ENCODE measurements around the gene R3HDM4. TPM values are rescaled to one million over a fixed set of nuclear protein-coding genes. Genes with fewer than 3 reads are reported as not detected.
A peak's percentile ranks its signal among the peaks of the same experiment; 100 is the strongest.

The R3HDM4 gene
- total and polyA plus RNA-seq, 9 donors: 13.1 to 38.6 (median 34.0) TPM

- no peaks in the 10 kb centered on the region for H3K9me3 ChIP-seq (replicated peaks; ENCODE audit: control insufficient read depth, low read depth, low read length)
- peak; percentile 92 for DNase-seq
- peaks cover 4% of the 10 kb centered on the region for H3K36me3 ChIP-seq (ENCODE audit: control insufficient read depth, insufficient read depth, low read length)
- H3K4me3 ChIP-seq (ENCODE audit: low read length): peak within 1 kb of the TSS; percentile 82
- H3K27ac ChIP-seq (ENCODE audit: low read length): peak within 1 kb of the TSS; percentile 81
- under 1% methylated on average over 65 of the region's 97 CpGs for WGBS (ENCODE audit: insufficient coverage)
- H3K4me1 ChIP-seq (ENCODE audit: control insufficient read depth, insufficient read depth, low read length): peaks cover 43% of the 10 kb centered on the region
- H3K27me3 ChIP-seq (ENCODE audit: control insufficient read depth, insufficient read depth, low read length): peaks cover 15% of the 10 kb centered on the region
These were observed 12.7 kb upstream of the R3HDM4 start, which contains the start of gene ARID3A for GRCh38 chr19:925526-926322. TSS of gene ARID3A (plus strand) at chr19:926035. CDS start at chr19:929529, 3,494 bp downstream.

DNA sequence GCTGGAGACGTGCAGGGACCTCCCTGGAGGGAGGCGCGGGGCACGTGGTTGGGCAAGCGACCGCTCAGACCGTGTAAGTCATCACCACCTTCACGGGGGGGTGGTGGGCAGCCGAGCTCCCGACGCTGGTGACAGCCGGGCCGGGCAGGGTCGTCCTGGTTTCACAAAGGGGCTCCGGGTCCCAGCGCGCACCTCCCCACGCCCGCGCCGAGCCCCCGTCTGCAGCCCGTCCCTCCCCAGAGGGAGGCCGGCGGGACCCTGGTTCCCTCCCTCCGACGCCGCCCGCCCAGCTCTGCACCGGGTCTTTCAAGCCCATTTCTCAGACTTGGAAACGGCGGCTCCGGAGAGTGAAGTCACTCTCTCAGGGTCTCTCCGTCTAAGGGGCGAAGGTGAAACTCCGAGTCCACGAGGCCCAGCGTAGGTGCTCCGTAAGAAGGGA, 12.1 kb upstream of the R3HDM4 start:
- Histone ChIP-seq H3K27ac (ENCODE audit: low read length) (peak overlapping the region; percentile 81), H3K4me1 (ENCODE audit: control insufficient read depth, insufficient read depth, low read length) (peaks cover 48% of the 10 kb centered on the region), H3K27me3 (ENCODE audit: control insufficient read depth, insufficient read depth, low read length) (peaks cover 21% of the 10 kb centered on the region), H3K36me3 (ENCODE audit: control insufficient read depth, insufficient read depth, low read length) (peaks cover 4% of the 10 kb centered on the region), H3K4me3 (ENCODE audit: low read length) (peak overlapping the region; percentile 68), H3K9me3 (replicated peaks; ENCODE audit: control insufficient read depth, low read depth, low read length) (no peaks in the 10 kb centered on the region)
- peak; percentile 89 for DNase-seq
- 0% methylated on average over 39 of the region's 39 CpGs for WGBS (ENCODE audit: insufficient coverage)

GRCh38 chr19:924553-925086, 11.6 kb upstream of the R3HDM4 start:
- no peaks in the 10 kb centered on the region for H3K9me3 ChIP-seq (replicated peaks; ENCODE audit: control insufficient read depth, low read depth, low read length)
- WGBS (ENCODE audit: insufficient coverage): 1% methylated on average over 21 of the region's 31 CpGs
- H3K4me1 ChIP-seq (ENCODE audit: control insufficient read depth, insufficient read depth, low read length): peaks cover 49% of the 10 kb centered on the region
- H3K27ac ChIP-seq (ENCODE audit: low read length): peak overlapping the region; percentile 6
- no peak for DNase-seq
- H3K36me3 ChIP-seq (ENCODE audit: control insufficient read depth, insufficient read depth, low read length): peaks cover 4% of the 10 kb centered on the region
- H3K27me3 ChIP-seq (ENCODE audit: control insufficient read depth, insufficient read depth, low read length): peaks cover 25% of the 10 kb centered on the region
- peak overlapping the region; percentile 68 for H3K4me3 ChIP-seq (ENCODE audit: low read length)

- peaks cover 62% of the 10 kb centered on the region for H3K27me3 ChIP-seq (ENCODE audit: control insufficient read depth, insufficient read depth, low read length)
- no peak overlapping the region for H3K27ac ChIP-seq (ENCODE audit: low read length)
- DNase-seq: no peak
- WGBS (ENCODE audit: insufficient coverage): under 1% methylated on average over 61 of the region's 84 CpGs
- H3K36me3 ChIP-seq (ENCODE audit: control insufficient read depth, insufficient read depth, low read length): no peaks in the 10 kb centered on the region
- H3K9me3 ChIP-seq (replicated peaks; ENCODE audit: control insufficient read depth, low read depth, low read length): no peaks in the 10 kb centered on the region
- H3K4me3 ChIP-seq (ENCODE audit: low read length): no peak overlapping the region
- peaks cover 47% of the 10 kb centered on the region for H3K4me1 ChIP-seq (ENCODE audit: control insufficient read depth, insufficient read depth, low read length)
These were observed 7.2 kb upstream of the R3HDM4 start for GRCh38 chr19:920051-920864.

- 2% methylated on average over 68 of the region's 68 CpGs for WGBS (ENCODE audit: insufficient coverage)
- Histone ChIP-seq H3K27ac (ENCODE audit: low read length) (no peak overlapping the region), H3K4me1 (ENCODE audit: control insufficient read depth, insufficient read depth, low read length) (peaks cover 39% of the 10 kb centered on the region), H3K4me3 (ENCODE audit: low read length) (no peak overlapping the region), H3K27me3 (ENCODE audit: control insufficient read depth, insufficient read depth, low read length) (peaks cover 62% of the 10 kb centered on the region), H3K9me3 (replicated peaks; ENCODE audit: control insufficient read depth, low read depth, low read length) (no peaks in the 10 kb centered on the region), H3K36me3 (ENCODE audit: control insufficient read depth, insufficient read depth, low read length) (no peaks in the 10 kb centered on the region)
- DNase-seq: no peak
These were observed 6.4 kb upstream of the R3HDM4 start for GRCh38 chr19:919199-920050.

- under 1% methylated on average over 43 of the region's 58 CpGs for WGBS (ENCODE audit: insufficient coverage)
- no peak for DNase-seq
- H3K36me3 ChIP-seq (ENCODE audit: control insufficient read depth, insufficient read depth, low read length): no peaks in the 10 kb centered on the region
- H3K4me3 ChIP-seq (ENCODE audit: low read length): no peak overlapping the region
- no peak overlapping the region for H3K27ac ChIP-seq (ENCODE audit: low read length)
- H3K27me3 ChIP-seq (ENCODE audit: control insufficient read depth, insufficient read depth, low read length): peaks cover 62% of the 10 kb centered on the region
- no peaks in the 10 kb centered on the region for H3K9me3 ChIP-seq (replicated peaks; ENCODE audit: control insufficient read depth, low read depth, low read length)
- H3K4me1 ChIP-seq (ENCODE audit: control insufficient read depth, insufficient read depth, low read length): peaks cover 36% of the 10 kb centered on the region
These were observed 5.6 kb upstream of the R3HDM4 start for GRCh38 chr19:918481-919198.

DNA sequence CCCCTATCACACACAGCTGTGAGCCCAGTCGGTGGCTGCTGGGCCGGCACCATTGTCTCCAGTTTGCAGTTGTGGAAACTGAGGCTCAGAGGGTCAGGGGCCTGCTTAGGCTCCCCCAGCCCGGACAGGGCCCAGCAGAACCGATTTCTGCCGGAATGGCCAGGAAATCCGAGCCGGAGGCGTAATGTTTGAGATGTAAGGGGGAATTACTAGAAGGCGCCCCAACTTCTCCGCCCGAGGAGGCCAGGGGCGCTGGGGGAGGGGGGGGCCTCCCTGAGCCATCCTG, 5.1 kb upstream of the R3HDM4 start:
- Histone ChIP-seq H3K27ac (ENCODE audit: low read length) (no peak overlapping the region), H3K27me3 (ENCODE audit: control insufficient read depth, insufficient read depth, low read length) (peaks cover 62% of the 10 kb centered on the region)

DNA sequence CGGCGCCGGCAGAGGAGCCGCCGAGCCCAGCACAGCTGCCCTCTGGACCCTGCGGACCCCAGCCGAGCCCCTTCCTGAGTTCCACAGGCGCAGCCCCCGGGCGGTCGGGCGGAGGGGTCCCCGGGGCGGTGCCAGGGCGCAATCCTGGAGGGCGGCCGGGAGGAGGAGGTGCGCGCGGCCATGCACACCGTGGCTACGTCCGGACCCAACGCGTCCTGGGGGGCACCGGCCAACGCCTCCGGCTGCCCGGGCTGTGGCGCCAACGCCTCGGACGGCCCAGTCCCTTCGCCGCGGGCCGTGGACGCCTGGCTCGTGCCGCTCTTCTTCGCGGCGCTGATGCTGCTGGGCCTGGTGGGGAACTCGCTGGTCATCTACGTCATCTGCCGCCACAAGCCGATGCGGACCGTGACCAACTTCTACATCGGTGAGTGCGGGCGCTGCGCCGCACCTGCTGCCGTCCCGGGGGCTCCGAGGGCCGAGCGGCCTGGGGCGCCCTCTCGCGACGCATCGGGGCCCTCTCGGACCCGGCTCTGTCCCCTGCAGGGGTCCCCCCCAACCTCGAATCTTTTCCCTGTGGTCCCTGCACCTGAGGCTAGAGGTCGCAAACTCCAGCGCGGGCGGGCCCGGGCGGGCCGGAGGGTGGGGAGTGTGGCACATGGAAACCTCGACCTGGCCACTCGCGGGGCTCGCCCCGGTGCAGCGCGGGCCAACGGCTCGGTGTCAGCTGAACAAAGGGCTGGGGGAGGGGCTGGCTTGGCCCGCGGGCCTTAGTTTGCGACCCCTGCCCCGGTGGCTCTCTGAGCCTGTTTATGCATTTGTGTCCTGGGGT, 4.5 kb upstream of the R3HDM4 start, which contains the start of gene KISS1R:
Gene KISS1R, plus strand, starts transcription at position 11 of the 829 bp plus-strand sequence. Its CDS starts 170 bp downstream, at position 181.
- under 1% methylated on average over 86 of the region's 87 CpGs for WGBS (ENCODE audit: insufficient coverage)
- no peak for DNase-seq
- Histone ChIP-seq H3K36me3 (ENCODE audit: control insufficient read depth, insufficient read depth, low read length) (no peaks in the 10 kb centered on the region), H3K9me3 (replicated peaks; ENCODE audit: control insufficient read depth, low read depth, low read length) (no peaks in the 10 kb centered on the region), H3K27ac (ENCODE audit: low read length) (no peak within 1 kb of the TSS), H3K27me3 (ENCODE audit: control insufficient read depth, insufficient read depth, low read length) (peaks cover 62% of the 10 kb centered on the region), H3K4me3 (ENCODE audit: low read length) (no peak within 1 kb of the TSS), H3K4me1 (ENCODE audit: control insufficient read depth, insufficient read depth, low read length) (peaks cover 32% of the 10 kb centered on the region)

More for the DNA sequence above, 5.1 kb upstream of the R3HDM4 start:
- H3K36me3 ChIP-seq (ENCODE audit: control insufficient read depth, insufficient read depth, low read length): no peaks in the 10 kb centered on the region
- no peak for DNase-seq
- no peaks in the 10 kb centered on the region for H3K9me3 ChIP-seq (replicated peaks; ENCODE audit: control insufficient read depth, low read depth, low read length)
- H3K4me1 ChIP-seq (ENCODE audit: control insufficient read depth, insufficient read depth, low read length): peaks cover 36% of the 10 kb centered on the region
- H3K4me3 ChIP-seq (ENCODE audit: low read length): no peak overlapping the region
- 0% methylated on average over 7 of the region's 12 CpGs for WGBS (ENCODE audit: insufficient coverage)

Measured in muscle of leg (tissue), 11 donors.